AG04450 (cell line): ENCODE data around the gene ARMS2. TPM values are rescaled to one million over a fixed set of nuclear protein-coding genes. Genes with fewer than 3 reads are reported as not detected.

Experiments used
- CTCF ChIA-PET: fragments of 300-600, 350-600 bp; formaldehyde crosslinking; extraction: SDS; loops from one replicate; lab custom pipeline; 2022; ENCODE audit warnings: antibody characterized with exemption, inconsistent platforms; lab: Charles Lee
- POLR2A ChIA-PET: fragments of 350-600 bp; formaldehyde crosslinking; extraction: SDS; loops from one replicate; lab custom pipeline; 2021; ENCODE audit warnings: antibody characterized with exemption, inconsistent platforms; lab: Yijun Ruan, JAX
- DNase-seq: peaks from one replicate; pipeline ENCODE4 v3.0.0-alpha.2; 2011; ENCODE audit warnings: low read depth, low spot score
- H3K27ac ChIP-seq: one replicate; pipeline ENCODE4 v1.5.1; 2012; ENCODE audit warnings: low read depth, low read length, control low read depth
- H3K27me3 ChIP-seq: one replicate; pipeline ENCODE4 v1.6.0; 2012; ENCODE audit warnings: low read length; ENCODE audit not compliant: control insufficient read depth, insufficient read depth
- H3K4me3 ChIP-seq: 2 replicates; pipeline ENCODE4 v1.5.1; 2011; ENCODE audit warnings: mild to moderate bottlenecking, low read depth, low read length, control low read depth
- H3K9me3 ChIP-seq: 2 replicates; pipeline ENCODE4 v1.5.1; 2012; ENCODE audit warnings: low read length; ENCODE audit not compliant: control insufficient read depth, insufficient read depth
- polyA plus RNA-seq: library from polyadenylated mRNA; depleted of rRNA; stranded (reverse); fragments of >200 nt; gene quantifications from 2 replicates; pipeline ENCODE4 v1.2.3, GENCODE V29; 2011
- TF ChIP-seq, protein P1 (sequence below): IDR thresholded peaks from 2 replicates; pipeline ENCODE4 v1.5.1; 2011; ENCODE audit warnings: low read depth, low read length, control low read depth, inconsistent platforms

The ARMS2 gene
- polyA plus RNA-seq, 1 experiment = not detected

- ChIA-PET CTCF (interaction anchor here (2.8 kb wide), 1 partner anchor 91 kb away, joined by 13 read pairs; no protein-coding TSS in a partner anchor), POLR2A (interaction anchor here (0.7 kb wide), 1 partner anchor 13 kb away, joined by 3 read pairs; no protein-coding TSS in a partner anchor)
- TF ChIP-seq, protein P1, sequence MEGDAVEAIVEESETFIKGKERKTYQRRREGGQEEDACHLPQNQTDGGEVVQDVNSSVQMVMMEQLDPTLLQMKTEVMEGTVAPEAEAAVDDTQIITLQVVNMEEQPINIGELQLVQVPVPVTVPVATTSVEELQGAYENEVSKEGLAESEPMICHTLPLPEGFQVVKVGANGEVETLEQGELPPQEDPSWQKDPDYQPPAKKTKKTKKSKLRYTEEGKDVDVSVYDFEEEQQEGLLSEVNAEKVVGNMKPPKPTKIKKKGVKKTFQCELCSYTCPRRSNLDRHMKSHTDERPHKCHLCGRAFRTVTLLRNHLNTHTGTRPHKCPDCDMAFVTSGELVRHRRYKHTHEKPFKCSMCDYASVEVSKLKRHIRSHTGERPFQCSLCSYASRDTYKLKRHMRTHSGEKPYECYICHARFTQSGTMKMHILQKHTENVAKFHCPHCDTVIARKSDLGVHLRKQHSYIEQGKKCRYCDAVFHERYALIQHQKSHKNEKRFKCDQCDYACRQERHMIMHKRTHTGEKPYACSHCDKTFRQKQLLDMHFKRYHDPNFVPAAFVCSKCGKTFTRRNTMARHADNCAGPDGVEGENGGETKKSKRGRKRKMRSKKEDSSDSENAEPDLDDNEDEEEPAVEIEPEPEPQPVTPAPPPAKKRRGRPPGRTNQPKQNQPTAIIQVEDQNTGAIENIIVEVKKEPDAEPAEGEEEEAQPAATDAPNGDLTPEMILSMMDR = no peak
- Histone ChIP-seq H3K4me3 (no peak overlapping the region), H3K27ac (no peak overlapping the region), H3K9me3 (no peaks in the 10 kb centered on the region), H3K27me3 (no peaks in the 10 kb centered on the region)
- no peak for DNase-seq
Observed at GRCh38 chr10:122474131-122474818, 19.8 kb downstream of the ARMS2 start.

GRCh38 chr10:122475100-122475499 is 20.6 kb downstream of the ARMS2 start:
- Histone ChIP-seq H3K4me3 (no peak overlapping the region), H3K27ac (peak overlapping the region; percentile 65), H3K9me3 (no peaks in the 10 kb centered on the region), H3K27me3 (no peaks in the 10 kb centered on the region)
- TF ChIP-seq, protein P1 = no peak
- CTCF ChIA-PET = interaction anchor here (2.8 kb wide), 1 partner anchor 90 kb away, joined by 13 read pairs; no protein-coding TSS in a partner anchor
- POLR2A ChIA-PET = no interaction called here
- no peak for DNase-seq

DNA sequence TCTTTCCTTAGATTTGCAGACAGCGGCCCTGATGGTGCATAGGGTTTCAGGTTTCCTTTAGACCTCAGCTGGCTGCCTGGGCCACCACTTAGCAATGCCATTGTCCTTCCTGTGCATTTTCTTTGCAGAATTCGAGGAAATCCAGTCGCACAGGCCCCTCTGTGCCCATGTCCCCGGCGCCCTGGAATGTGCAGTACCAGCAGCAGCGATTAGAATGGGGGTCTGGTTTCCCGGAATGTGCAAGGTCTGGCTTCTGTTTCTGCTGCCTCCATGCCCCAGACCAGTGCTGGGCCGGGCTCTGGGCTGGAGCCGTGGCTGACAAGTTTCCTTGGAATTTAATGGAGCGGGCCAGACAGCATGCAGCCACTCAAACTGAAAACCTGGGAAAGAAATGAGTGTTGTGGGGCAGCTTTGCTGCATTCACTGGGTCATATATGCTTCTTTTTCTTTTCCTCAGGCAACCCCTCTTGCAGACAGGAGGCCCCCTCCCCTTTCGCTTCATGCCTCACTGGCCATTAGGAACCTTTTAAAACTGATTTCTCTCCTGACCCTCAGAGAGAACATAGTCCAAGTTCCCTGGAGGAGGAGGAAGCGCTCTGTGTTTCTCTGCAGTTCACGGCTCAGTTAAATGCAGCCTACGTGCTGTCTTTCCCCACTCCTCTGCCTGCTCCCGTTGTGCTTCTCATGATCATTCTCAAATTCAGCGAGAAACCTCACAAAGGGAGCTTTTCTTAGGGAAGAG is 21.3 kb downstream of the ARMS2 start:
- peak overlapping the region; percentile 65 for H3K27ac ChIP-seq

GRCh38 chr10:122476333-122476695 is 21.9 kb downstream of the ARMS2 start:
- DNase-seq = no peak
- Histone ChIP-seq H3K4me3 (no peak overlapping the region), H3K27me3 (no peaks in the 10 kb centered on the region), H3K9me3 (no peaks in the 10 kb centered on the region), H3K27ac (peak overlapping the region; percentile 65)
- ChIA-PET CTCF (no interaction called here), POLR2A (interaction anchor here (0.6 to 0.7 kb wide), 3 partner anchors 17 to 1651 kb away, joined by 3 to 5 read pairs (median 4); no protein-coding TSS in a partner anchor)
- TF ChIP-seq, protein P1 = no peak

More for the DNA sequence above, 21.3 kb downstream of the ARMS2 start:
- POLR2A ChIA-PET = interaction anchor here (0.6 to 0.7 kb wide), 2 partner anchors 18 to 142 kb away, joined by 4 to 5 read pairs; no protein-coding TSS in a partner anchor
- TF ChIP-seq, protein P1 = no peak
- no peaks in the 10 kb centered on the region for H3K27me3 ChIP-seq
- H3K4me3 ChIP-seq = no peak overlapping the region
- no peaks in the 10 kb centered on the region for H3K9me3 ChIP-seq
- no peak for DNase-seq
- CTCF ChIA-PET = no interaction called here

- no peaks in the 10 kb centered on the region for H3K9me3 ChIP-seq
- TF ChIP-seq, protein P1 = no peak
- H3K27ac ChIP-seq = no peak overlapping the region
- no peak for DNase-seq
- no peak overlapping the region for H3K4me3 ChIP-seq
- CTCF ChIA-PET = no interaction called here
- H3K27me3 ChIP-seq = no peaks in the 10 kb centered on the region
- POLR2A ChIA-PET = no interaction called here
Observed at GRCh38 chr10:122477436-122477835, 23.0 kb downstream of the ARMS2 start.
